ENCODE results near the gene PHRF1.

Gene PHRF1

GRCh38 chr11:616320-617198, 40.3 kb downstream of the PHRF1 start:
- peak; percentile 57 for DNase-seq

DNA sequence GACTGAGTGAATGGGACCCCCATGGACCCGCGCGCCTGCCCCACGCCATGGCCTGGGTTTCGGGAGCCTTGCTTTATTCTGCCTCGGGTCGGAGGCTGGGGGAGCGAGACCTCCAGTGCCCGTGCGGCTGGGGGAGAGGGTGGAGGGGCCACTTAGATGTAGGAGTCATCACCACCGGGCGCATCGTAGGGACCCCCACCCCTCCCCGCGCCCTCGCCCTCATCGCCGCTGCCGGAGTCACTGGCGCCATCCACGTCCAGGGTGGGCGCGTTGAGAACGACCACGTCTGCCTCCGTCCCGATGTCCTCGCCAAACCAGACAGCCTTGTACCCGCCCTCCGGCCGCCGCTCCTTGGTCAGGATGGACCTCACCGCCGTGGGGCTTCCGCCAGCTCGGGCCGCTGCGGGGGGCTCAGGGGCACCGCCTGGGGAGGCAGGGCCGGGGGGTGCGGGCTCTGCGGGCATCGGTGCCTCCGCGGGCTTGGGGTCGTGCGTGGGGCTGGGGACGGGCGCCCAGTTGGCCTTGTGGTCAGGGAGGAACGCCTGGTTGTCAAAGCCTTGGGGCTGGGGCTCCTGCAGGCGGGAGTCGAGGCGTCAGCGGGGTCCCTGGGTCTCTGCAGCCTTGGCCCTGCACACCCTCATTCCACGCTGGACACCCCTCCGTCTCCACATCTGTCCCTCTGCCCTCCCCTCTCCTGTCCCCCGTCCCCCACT, 41.1 kb downstream of the PHRF1 start:
- DNase-seq: peak; percentile 31

DNA sequence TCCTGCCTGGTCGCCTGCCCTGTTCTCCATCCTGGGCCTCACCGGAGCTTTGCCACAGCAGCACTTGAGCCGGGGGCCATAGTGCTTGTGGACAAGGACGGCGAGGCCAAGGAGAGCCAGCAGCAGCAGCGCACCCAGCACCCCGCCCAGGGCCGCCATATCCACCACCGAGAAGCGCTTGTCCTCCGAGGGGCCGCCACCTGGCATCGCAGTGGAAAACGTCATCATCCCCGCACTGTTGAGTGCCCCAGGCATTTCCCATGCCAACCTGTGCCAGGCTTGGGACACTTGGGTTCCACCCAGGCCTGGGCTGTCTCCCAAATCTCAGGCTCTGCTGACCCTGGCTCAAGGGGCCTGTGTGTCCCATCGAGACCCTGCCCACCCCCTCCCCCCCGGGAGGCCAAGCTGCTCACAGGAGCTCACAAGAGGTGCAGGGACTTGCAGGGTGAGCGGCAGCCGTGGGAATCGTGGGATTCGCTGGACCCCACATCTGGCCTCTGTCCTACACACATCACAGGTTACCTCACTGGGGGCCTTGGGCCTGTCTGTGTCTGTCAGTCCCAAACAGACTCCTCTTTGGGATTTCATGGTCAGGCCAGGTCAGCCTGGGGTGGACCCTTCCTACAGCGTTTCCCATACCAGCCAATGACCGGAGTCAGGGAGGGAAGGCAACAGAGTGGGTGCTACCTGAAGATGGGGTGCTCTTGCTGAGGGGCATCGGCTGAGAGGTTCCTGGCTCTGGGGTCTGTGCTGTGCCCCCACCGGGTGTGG, 41.8 kb downstream of the PHRF1 start:
- DNase-seq: peak; percentile 32

GRCh38 chr11:618856-619627, 42.8 kb downstream of the PHRF1 start:
- peak; percentile 27 for DNase-seq

DNA sequence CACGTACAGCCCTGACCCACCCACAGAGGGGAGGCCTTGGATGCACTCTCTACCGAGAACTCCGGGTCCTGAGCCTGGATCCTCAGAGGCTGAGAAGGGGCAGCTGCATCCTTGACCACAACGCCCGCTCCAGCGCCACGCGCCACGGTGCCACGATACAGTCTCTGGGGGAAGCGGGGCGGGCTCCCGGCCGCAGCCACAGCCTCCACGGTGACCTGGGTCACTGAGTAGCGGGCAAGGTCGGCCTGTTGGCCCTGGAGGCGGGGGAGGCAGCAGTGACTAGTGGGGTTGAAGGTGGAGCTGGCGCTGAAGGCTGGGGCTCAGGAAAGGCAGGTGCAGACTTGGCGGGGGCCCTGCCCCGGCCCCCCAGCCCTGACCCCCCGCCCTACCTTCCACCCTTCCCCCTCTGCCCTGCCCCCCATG, 43.4 kb downstream of the PHRF1 start:
- peak; percentile 19 for DNase-seq

GRCh38 chr11:620201-620600, 43.9 kb downstream of the PHRF1 start:
- DNase-seq: no peak

DNA sequence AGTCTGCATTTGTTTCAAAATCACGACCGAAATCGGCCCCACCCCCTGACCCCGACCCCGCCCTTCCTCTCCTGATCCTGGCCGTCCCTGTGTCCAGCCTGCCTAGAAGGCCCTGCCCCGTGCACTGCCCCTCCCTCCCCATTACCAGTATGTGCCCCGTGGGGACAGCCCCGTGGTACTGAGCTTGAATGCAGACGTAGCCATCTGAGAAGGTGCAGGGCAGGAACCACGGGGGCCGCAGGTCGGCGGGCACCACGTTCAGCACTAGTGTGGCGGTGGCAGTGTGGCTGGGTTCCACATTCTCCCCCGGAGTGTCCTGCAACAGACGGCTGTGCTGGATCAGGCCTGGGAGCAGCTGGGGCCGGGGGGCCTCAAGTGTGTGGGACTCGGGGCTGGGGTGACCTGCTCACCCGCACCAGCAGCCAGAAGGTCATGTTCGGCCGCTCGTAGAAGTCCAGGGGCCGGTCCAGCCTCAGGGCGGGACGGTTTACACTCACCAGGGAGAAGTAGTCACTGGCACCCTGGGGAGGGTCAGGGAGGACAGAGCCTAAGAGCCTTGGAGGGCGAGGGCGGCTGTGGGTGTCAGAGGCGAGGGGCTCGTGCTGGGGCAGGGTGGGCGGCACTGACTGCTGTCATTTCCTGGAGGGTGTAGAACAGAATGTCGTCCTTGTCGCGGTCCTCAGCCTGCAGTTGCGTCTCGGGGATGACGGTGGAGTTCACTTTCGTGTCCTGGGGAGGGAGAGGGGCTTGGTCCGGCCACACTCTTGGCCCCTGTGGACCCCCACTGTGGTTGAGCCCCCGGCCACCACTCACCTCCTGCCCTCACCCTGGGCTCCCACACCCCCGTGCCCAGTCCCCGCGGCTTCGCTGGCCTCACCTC, 44.9 kb downstream of the PHRF1 start:
- DNase-seq: peak; percentile 20

- no peak for DNase-seq
These were observed 45.6 kb downstream of the PHRF1 start for GRCh38 chr11:621838-622237.

GRCh38 chr11:623349-623869, 47.1 kb downstream of the PHRF1 start:
- DNase-seq: peak; percentile 25

GRCh38 chr11:623999-624704, 47.9 kb downstream of the PHRF1 start:
- DNase-seq: peak; percentile 34

GRCh38 chr11:624705-625635, 48.7 kb downstream of the PHRF1 start, which contains the start of gene CDHR5:
TSS of gene CDHR5 (minus strand) at chr11:624955. CDS start at chr11:624902, 53 bp downstream.
- DNase-seq: peak; percentile 26

- peak; percentile 28 for DNase-seq
These were observed 49.5 kb downstream of the PHRF1 start for GRCh38 chr11:625636-626268.

- peak; percentile 26 for DNase-seq
These were observed 50.4 kb downstream of the PHRF1 start, which contains the start of gene SCT for GRCh38 chr11:626475-627307. TSS of gene SCT (minus strand) at chr11:627181. CDS start at chr11:627143, 38 bp downstream.

GRCh38 chr11:627308-627576, 51.0 kb downstream of the PHRF1 start:
- DNase-seq: no peak

DNA sequence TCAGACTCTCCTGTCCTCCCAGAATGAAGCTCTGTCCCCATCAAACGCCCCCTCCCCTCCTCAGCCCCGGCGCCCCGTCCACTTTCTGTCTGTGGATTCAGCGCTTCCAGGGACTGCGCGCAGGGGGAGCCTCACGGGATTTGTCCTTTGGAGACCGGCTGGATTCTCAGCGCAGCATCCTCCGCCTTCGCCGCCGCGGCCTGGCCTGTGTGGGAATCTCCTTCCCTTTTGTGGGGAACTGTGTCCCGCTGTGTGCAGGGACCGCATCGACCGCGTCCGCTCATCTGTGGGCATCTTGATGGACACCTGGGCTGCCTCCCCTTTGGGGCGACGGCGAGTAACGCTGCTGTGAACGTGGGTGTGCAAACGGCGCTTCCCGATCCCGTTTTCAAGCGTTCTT, 51.8 kb downstream of the PHRF1 start:
- DNase-seq: no peak

GRCh38 chr11:629237-629583, 52.9 kb downstream of the PHRF1 start:
- DNase-seq: peak; percentile 51

GRCh38 chr11:630871-631270, 54.6 kb downstream of the PHRF1 start:
- DNase-seq: no peak

GRCh38 chr11:635945-636510, 59.8 kb downstream of the PHRF1 start:
- DNase-seq: no peak
